Epithelial cell of esophagus (primary cell): ENCODE measurements around the gene ARHGAP25.

Experiments used
- DNase-seq: peaks from one replicate; pipeline ENCODE4 v3.0.0; 2010; ENCODE audit warnings: low read depth
- H3K4me3 ChIP-seq: 2 replicates; pipeline ENCODE4 v1.5.1; 2011; ENCODE audit warnings: mild to moderate bottlenecking, low read length, control low read depth
- CTCF ChIP-seq: IDR thresholded peaks from 2 replicates; pipeline ENCODE4 v1.5.1; 2011; ENCODE audit warnings: low read depth, mild to moderate bottlenecking, low read length, control low read depth, inconsistent platforms; ENCODE audit not compliant: insufficient read depth; ENCODE audit errors: missing control alignments

Gene ARHGAP25

GRCh38 chr2:68736086-68736485 lies 1.5 kb downstream of the ARHGAP25 start:
- TF ChIP-seq CTCF = no peak
- no peak for DNase-seq
- H3K4me3 ChIP-seq = no peak overlapping the region

DNA sequence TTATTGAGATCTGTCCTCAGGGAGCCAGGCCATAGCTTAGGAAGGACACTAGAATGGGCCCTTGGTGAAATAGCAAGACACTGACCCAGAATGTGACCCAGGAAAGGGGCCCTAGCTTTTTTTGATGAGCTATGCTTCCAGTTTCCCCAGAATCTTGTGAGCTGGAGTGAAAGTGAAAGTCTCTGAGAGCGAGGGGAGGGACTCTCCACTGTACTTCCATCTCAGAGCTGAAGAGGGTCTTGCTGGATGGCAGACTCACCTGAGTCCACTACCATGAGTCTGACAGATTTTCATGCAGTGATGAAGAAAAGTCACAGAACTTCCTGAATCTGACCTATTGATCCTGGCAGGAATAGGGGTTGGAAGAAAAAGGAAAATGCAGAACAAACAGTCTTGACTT lies 3.1 kb downstream of the ARHGAP25 start:
- H3K4me3 ChIP-seq = no peak overlapping the region
- no peak for DNase-seq
- no peak for TF ChIP-seq CTCF

- DNase-seq = no peak
- TF ChIP-seq CTCF = no peak
- H3K4me3 ChIP-seq = no peak overlapping the region
Observed at GRCh38 chr2:68738906-68739594, 4.4 kb downstream of the ARHGAP25 start.

- TF ChIP-seq CTCF = no peak
- DNase-seq = no peak
- no peak overlapping the region for H3K4me3 ChIP-seq
Observed at GRCh38 chr2:68739595-68740399, 5.2 kb downstream of the ARHGAP25 start.

GRCh38 chr2:68740400-68740914 lies 5.8 kb downstream of the ARHGAP25 start:
- TF ChIP-seq CTCF = no peak
- no peak overlapping the region for H3K4me3 ChIP-seq
- peak; percentile 62 for DNase-seq

DNA sequence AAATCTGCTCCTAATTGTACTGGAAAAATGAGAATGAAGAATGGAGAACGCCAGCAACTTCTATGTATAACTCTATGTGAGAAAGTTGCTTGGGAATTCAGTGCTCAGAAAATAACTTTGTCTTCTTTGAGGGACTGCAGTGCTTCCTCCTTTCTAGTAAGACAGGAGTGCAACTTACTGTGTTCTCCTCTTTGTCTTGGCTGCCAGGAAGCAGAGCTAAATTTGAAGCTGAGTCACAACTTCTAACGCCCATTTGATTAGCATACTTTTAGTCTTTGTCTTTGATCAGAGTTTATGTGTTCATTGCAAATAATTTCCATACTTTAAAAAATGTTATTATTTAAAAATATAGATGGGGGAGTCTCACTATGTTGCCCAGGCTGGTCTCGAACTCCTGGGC lies 6.6 kb downstream of the ARHGAP25 start:
- H3K4me3 ChIP-seq = no peak overlapping the region
- DNase-seq = peak; percentile 63
- no peak for TF ChIP-seq CTCF
